HG03565 (cell line): ENCODE results near the gene EDAR.

ENCODE experiments used
- ATAC-seq: cut with Tn5 transposase; IDR thresholded peaks from one replicate; pipeline ENCODE4 v1.9.1; 2021; ENCODE audit warnings: mild to moderate bottlenecking, moderate library complexity; ENCODE audit not compliant: unreplicated experiment

The EDAR gene

GRCh38 chr2:108926561-108927380 lies 62.2 kb downstream of the EDAR start:
- ATAC-seq = no peak

GRCh38 chr2:108925735-108926134 lies 63.3 kb downstream of the EDAR start:
- no peak for ATAC-seq

- no peak for ATAC-seq
Measured at GRCh38 chr2:108925286-108925685, 63.7 kb downstream of the EDAR start.

GRCh38 chr2:108924580-108925251 lies 64.3 kb downstream of the EDAR start:
- no peak for ATAC-seq

GRCh38 chr2:108923736-108924579 lies 65.1 kb downstream of the EDAR start:
- ATAC-seq = no peak

- ATAC-seq = no peak
Measured at GRCh38 chr2:108923019-108923700, 65.9 kb downstream of the EDAR start.

GRCh38 chr2:108922141-108922915 lies 66.7 kb downstream of the EDAR start:
- ATAC-seq = no peak

GRCh38 chr2:108921096-108922030 lies 67.7 kb downstream of the EDAR start:
- ATAC-seq = no peak

GRCh38 chr2:108920686-108921085 lies 68.3 kb downstream of the EDAR start:
- no peak for ATAC-seq

GRCh38 chr2:108919571-108920373 lies 69.2 kb downstream of the EDAR start:
- no peak for ATAC-seq

- ATAC-seq = no peak
Measured at GRCh38 chr2:108918941-108919341, 70.1 kb downstream of the EDAR start.

GRCh38 chr2:108918156-108918874 lies 70.7 kb downstream of the EDAR start:
- no peak for ATAC-seq

- no peak for ATAC-seq
Measured at GRCh38 chr2:108917526-108917925, 71.5 kb downstream of the EDAR start.

- ATAC-seq = no peak
Measured at GRCh38 chr2:108916796-108917421, 72.1 kb downstream of the EDAR start.

- no peak for ATAC-seq
Measured at GRCh38 chr2:108916122-108916795, 72.8 kb downstream of the EDAR start.

- ATAC-seq = no peak
Measured at GRCh38 chr2:108912629-108912902, 76.5 kb downstream of the EDAR start.
